AG04449 (cell line): Measurements from ENCODE around the gene TNN.

Experiments used
- CTCF ChIA-PET: fragments of 350-600 bp; formaldehyde crosslinking; extraction: SDS; loops from one replicate; lab custom pipeline; 2021; ENCODE audit warnings: antibody characterized with exemption; lab: Yijun Ruan, JAX
- POLR2A ChIA-PET: fragments of 400-600, 350-600 bp; formaldehyde crosslinking; extraction: SDS; loops from one replicate; lab custom pipeline; 2020; ENCODE audit warnings: antibody characterized with exemption, inconsistent platforms; lab: Yijun Ruan, JAX
- DNase-seq: peaks from one replicate; pipeline ENCODE4 v3.0.0-alpha.2; 2010; ENCODE audit warnings: low read depth, low spot score
- H3K4me3 ChIP-seq: 2 replicates; pipeline ENCODE4 v1.5.1; 2011; ENCODE audit warnings: low read depth, mild to moderate bottlenecking, control low read depth, low read length
- TF ChIP-seq, protein P1 (sequence below): IDR thresholded peaks from one replicate; pipeline ENCODE4 v1.5.1; 2011; ENCODE audit warnings: mild to moderate bottlenecking, moderate library complexity, low read length, control low read depth, inconsistent platforms; ENCODE audit not compliant: insufficient read depth; ENCODE audit errors: missing control alignments

TNN gene

GRCh38 chr1:175162955-175163354 lies 95.3 kb downstream of the TNN start:
- ChIA-PET POLR2A (no interaction called here), CTCF (interaction anchor here (10.7 kb wide), 1 partner anchor 12 kb away, joined by 59 read pairs; no protein-coding TSS in a partner anchor)
- DNase-seq: no peak
- no peak overlapping the region for H3K4me3 ChIP-seq
- TF ChIP-seq, protein P1, sequence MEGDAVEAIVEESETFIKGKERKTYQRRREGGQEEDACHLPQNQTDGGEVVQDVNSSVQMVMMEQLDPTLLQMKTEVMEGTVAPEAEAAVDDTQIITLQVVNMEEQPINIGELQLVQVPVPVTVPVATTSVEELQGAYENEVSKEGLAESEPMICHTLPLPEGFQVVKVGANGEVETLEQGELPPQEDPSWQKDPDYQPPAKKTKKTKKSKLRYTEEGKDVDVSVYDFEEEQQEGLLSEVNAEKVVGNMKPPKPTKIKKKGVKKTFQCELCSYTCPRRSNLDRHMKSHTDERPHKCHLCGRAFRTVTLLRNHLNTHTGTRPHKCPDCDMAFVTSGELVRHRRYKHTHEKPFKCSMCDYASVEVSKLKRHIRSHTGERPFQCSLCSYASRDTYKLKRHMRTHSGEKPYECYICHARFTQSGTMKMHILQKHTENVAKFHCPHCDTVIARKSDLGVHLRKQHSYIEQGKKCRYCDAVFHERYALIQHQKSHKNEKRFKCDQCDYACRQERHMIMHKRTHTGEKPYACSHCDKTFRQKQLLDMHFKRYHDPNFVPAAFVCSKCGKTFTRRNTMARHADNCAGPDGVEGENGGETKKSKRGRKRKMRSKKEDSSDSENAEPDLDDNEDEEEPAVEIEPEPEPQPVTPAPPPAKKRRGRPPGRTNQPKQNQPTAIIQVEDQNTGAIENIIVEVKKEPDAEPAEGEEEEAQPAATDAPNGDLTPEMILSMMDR: no peak

GRCh38 chr1:175163702-175164101 lies 96.1 kb downstream of the TNN start:
- ChIA-PET POLR2A (no interaction called here), CTCF (interaction anchor here (0.9 to 10.7 kb wide), 3 partner anchors 9 to 155 kb away, joined by 3 to 59 read pairs (median 6); no protein-coding TSS in a partner anchor)
- TF ChIP-seq, protein P1: no peak
- no peak overlapping the region for H3K4me3 ChIP-seq
- DNase-seq: no peak

DNA sequence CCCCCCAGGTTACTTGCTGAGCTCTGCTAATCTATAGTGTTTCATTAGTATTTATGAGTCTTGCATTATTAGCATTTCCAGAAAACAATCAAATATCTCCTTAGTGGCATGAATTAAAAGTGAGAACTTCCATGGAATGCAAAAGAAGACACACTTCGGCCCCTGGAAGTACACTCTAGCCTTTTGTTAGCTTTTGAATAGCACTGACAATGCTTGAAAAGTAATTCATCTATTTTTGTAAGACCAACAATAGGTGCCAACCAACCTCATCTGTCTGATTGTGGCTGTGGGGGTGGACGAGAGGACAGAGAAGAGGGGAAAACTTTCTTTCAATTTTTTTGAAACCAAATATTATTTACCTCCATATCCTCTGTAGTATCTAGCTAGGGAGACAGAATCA lies 97.1 kb downstream of the TNN start:
- TF ChIP-seq, protein P1: no peak
- no peak overlapping the region for H3K4me3 ChIP-seq
- CTCF ChIA-PET: interaction anchor here (1.4 to 10.7 kb wide), 3 partner anchors 9 to 154 kb away, joined by 3 to 59 read pairs (median 11); no protein-coding TSS in a partner anchor
- DNase-seq: no peak
- POLR2A ChIA-PET: no interaction called here

GRCh38 chr1:175166746-175167145 lies 99.1 kb downstream of the TNN start:
- ChIA-PET CTCF (interaction anchor here (10.7 kb wide), 1 partner anchor 16 kb away, joined by 59 read pairs; no protein-coding TSS in a partner anchor), POLR2A (no interaction called here)
- TF ChIP-seq, protein P1: no peak
- no peak overlapping the region for H3K4me3 ChIP-seq
- no peak for DNase-seq

GRCh38 chr1:175167861-175168260 lies 100.2 kb downstream of the TNN start:
- CTCF ChIA-PET: interaction anchor here (10.7 kb wide), 1 partner anchor 17 kb away, joined by 59 read pairs; no protein-coding TSS in a partner anchor
- no peak for DNase-seq
- POLR2A ChIA-PET: no interaction called here
- TF ChIP-seq, protein P1: no peak
- H3K4me3 ChIP-seq: no peak overlapping the region

DNA sequence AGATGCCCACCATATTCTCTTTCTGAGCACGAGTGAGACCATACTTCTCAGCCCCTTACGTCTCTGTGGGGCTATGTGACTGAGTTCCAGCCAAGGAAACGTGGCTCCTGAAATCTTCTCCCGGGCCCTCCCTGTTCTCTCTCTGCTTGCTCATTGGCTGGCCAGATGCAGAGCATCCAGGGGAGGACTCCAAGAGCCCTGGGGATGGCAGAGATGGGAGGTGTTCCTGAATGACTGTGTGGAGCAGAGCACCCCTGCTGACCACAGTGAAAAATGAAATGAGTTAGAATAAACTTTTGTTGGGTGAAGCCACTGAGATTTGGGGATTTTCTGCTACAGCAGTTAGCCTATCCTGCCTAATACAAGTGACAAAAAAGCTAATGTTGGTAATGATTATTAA lies 101.1 kb downstream of the TNN start:
- CTCF ChIA-PET: interaction anchor here (1.6 kb wide), 1 partner anchor 14 kb away, joined by 4 read pairs; no protein-coding TSS in a partner anchor
- POLR2A ChIA-PET: no interaction called here
- DNase-seq: no peak
- TF ChIP-seq, protein P1: no peak
- no peak overlapping the region for H3K4me3 ChIP-seq
